Thoracic aorta (tissue), 2 donors: ENCODE measurements around the gene FXYD7. TPM values are rescaled to one million over a fixed set of nuclear protein-coding genes. Genes with fewer than 3 reads are reported as not detected.
A peak's percentile ranks its signal among the peaks of the same experiment; 100 is the strongest.

ENCODE experiments used
- ATAC-seq: fragments of 150-250 bp; one replicate; pipeline ENCODE4 v1.8.0; 2017; ENCODE audit warnings: low read depth; ENCODE audit not compliant: insufficient number of reproducible peaks, low FRiP score
- DNase-seq: peaks from one replicate; pipeline ENCODE4 v3.0.0-alpha.2; 2020; ENCODE audit warnings: low spot score
- H3K27ac ChIP-seq, 2 donors: fragments of 200-600 bp; sonication (generic); 1 replicate in 1 of 2; 2 replicates in 1 of 2; pipeline ENCODE4 v1.5.1; 2016; ENCODE audit warnings: mild to moderate bottlenecking in 2 of 2, moderate library complexity in 2 of 2
- H3K27me3 ChIP-seq: fragments of 200-600 bp; sonication (generic); replicated peaks from 2 replicates; pipeline ENCODE4 v1.6.0; 2016; ENCODE audit warnings: mild to moderate bottlenecking; ENCODE audit not compliant: insufficient read depth
- H3K36me3 ChIP-seq: fragments of 200-600 bp; sonication (generic); one replicate; pipeline ENCODE4 v1.5.1; 2016
- H3K4me1 ChIP-seq, 2 donors: fragments of 200-600 bp; sonication (generic); 1 replicate in 1 of 2; 2 replicates in 1 of 2; pipeline versions ENCODE4 v1.5.1 to v1.6.0; 2016; ENCODE audit warnings: low read depth in 2 of 2, mild to moderate bottlenecking in 1 of 2; ENCODE audit not compliant: control insufficient read depth in 1 of 2
- H3K4me3 ChIP-seq: fragments of 200-600 bp; sonication (generic); 2 replicates; pipeline ENCODE4 v1.5.1; 2016; ENCODE audit warnings: mild to moderate bottlenecking
- H3K9me3 ChIP-seq: fragments of 200-600 bp; sonication (generic); 2 replicates; pipeline ENCODE4 v1.5.1; 2016
- total RNA-seq, 2 donors: library from RNA; depleted of rRNA; stranded (reverse); fragments of >200 nt; gene quantifications; one replicate each; pipeline versions ENCODE4 v1.1.0 to v1.2.3, GENCODE V29; 2016
- TF ChIP-seq, protein P1 (sequence below): fragments of 200-600 bp; sonication (generic); IDR thresholded peaks from one replicate; pipeline ENCODE4 v1.5.1; 2019; ENCODE audit warnings: antibody characterized with exemption

The FXYD7 gene
- total RNA-seq, 2 donors from 2014 or later = not detected

DNA sequence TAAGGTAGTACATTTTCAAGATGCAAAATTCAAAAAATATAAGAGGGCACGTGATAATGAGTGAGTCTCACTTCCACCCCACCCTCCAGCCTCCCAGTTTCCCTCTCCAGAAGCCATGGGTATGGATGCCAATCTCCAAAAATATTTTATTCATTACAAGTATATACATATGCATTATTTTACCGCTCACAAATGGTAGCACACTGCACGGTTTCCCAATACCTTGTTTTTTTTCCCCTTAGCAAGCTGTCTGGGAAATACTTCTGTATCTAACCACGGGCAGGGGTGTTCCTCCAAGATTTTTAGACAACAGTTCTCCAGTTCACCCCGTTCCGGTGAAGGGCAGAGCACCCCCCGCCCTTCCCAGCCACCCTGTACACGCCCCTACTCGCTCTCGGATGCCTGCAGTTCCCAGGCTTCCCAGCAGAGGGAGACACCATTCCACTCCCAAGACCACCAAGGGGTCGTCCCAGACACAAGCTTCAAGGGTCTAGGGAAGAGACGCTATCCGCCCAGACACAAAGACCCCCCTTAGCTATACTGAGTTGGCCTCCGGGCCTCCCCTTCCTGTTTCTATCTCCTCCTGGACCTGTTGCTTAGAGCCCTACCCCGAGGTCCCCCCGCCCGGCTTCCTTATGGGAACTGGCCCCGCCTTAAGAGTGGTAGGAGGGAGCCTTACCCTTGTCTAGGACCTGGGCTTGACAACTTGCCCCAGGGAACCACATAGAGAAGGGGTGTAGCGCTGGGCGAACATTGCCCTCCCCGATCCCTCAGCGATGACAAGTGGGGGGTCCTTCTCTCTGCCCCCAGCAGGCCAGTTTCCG, 28.5 kb upstream of the FXYD7 start:
- Histone ChIP-seq H3K27ac (no peak overlapping the region), H3K27me3 (no peaks in the 10 kb centered on the region), H3K4me1 (peaks cover 3 to 6% of the 10 kb centered on the region in 2 donors), H3K36me3 (no peaks in the 10 kb centered on the region), H3K9me3 (no peaks in the 10 kb centered on the region), H3K4me3 (peak overlapping the region; percentile 64)
- ATAC-seq = peak; percentile 69
- DNase-seq = no peak
- TF ChIP-seq, protein P1, sequence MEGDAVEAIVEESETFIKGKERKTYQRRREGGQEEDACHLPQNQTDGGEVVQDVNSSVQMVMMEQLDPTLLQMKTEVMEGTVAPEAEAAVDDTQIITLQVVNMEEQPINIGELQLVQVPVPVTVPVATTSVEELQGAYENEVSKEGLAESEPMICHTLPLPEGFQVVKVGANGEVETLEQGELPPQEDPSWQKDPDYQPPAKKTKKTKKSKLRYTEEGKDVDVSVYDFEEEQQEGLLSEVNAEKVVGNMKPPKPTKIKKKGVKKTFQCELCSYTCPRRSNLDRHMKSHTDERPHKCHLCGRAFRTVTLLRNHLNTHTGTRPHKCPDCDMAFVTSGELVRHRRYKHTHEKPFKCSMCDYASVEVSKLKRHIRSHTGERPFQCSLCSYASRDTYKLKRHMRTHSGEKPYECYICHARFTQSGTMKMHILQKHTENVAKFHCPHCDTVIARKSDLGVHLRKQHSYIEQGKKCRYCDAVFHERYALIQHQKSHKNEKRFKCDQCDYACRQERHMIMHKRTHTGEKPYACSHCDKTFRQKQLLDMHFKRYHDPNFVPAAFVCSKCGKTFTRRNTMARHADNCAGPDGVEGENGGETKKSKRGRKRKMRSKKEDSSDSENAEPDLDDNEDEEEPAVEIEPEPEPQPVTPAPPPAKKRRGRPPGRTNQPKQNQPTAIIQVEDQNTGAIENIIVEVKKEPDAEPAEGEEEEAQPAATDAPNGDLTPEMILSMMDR = peak; percentile 97

DNA sequence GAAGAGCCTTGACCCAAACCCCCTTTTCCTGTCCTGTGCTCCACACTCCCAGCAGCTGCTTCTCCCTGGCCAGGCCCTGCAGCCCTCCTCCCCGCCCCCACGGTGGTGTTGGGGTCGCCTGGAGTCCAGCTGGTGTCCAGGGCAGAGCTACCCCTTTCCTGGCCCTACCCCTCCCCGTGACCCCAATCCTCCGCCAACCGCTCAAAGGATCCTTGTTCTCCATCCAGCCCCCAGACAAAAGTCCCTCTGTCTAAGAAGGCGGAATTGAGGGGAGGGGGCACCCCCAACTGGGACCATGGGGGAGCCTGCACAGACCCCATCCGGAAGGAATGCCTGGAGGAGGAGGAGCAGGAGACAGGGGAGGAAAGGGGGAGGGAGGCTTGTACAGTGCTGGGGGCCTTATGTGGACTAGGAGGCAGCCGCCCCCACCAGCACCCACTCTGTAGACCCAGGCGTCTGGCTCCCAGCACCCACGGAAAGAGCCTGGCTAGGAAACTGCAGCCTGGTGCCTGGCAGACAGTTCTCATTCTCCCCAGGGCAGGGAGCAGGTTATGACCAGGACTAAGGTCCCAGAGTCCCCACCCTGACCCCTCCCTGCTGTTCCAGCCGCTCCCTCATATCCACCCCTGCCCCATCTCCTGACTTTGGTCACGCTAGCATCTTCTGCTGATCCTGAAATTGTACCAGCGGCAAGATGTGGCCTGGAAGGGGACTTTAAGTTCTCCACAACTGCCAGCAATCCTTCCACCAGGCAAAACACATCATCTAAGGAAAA, 27.7 kb upstream of the FXYD7 start, which contains the start of gene FXYD3:
TSS of gene FXYD3 (plus strand) at position 647 of the 775 bp plus-strand sequence. CDS start 3,554 bp downstream, outside the sequence.
- H3K27ac ChIP-seq = no peak within 1 kb of the TSS
- DNase-seq (no peak), ATAC-seq (no peak)
- no peaks in the 10 kb centered on the region for H3K36me3 ChIP-seq
- no peaks in the 10 kb centered on the region for H3K27me3 ChIP-seq
- H3K4me3 ChIP-seq = peak within 1 kb of the TSS; percentile 64
- no peaks in the 10 kb centered on the region for H3K9me3 ChIP-seq
- TF ChIP-seq, protein P1 = no peak
- peaks cover 3 to 6% of the 10 kb centered on the region in 2 donors for H3K4me1 ChIP-seq

DNA sequence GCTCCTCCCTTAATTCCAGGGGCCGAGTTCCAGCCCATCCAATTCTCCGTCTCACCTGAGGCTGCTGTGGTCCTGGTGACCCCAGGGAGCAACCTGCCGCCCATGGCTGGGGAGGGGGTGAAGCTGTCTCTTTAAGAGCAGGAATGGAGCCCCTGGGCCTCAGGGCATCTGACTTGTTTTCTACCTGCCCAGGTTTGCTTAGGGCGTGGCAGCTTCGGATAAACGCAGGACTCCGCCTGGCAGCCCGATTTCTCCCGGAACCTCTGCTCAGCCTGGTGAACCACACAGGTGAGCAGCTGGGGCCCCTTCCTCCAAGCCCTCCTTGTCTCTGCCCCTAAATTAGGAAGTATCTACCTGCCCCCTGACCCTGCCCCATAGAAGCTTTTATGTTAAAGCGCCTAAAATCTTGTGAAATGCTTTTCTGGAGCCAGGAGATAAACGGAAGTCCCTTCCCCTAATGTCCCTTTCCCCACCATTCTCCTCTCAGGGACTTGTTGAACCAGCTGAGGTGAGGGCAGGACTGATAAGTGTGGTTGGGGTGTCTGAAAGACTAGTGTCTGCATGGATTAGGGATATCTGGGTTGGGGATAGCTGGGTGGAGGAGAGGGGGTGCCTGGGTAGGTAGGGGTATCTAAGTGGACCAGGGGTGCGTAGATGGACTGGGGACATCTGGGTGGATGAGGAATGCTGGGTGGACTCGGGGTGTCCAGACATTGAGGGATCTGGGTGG, 26.8 kb upstream of the FXYD7 start:
- H3K27me3 ChIP-seq = no peaks in the 10 kb centered on the region
- TF ChIP-seq, protein P1 = no peak
- peaks cover 3 to 6% of the 10 kb centered on the region in 2 donors for H3K4me1 ChIP-seq
- no peak overlapping the region for H3K27ac ChIP-seq
- ATAC-seq (no peak), DNase-seq (no peak)
- no peaks in the 10 kb centered on the region for H3K36me3 ChIP-seq
- no peaks in the 10 kb centered on the region for H3K9me3 ChIP-seq
- H3K4me3 ChIP-seq = no peak overlapping the region

DNA sequence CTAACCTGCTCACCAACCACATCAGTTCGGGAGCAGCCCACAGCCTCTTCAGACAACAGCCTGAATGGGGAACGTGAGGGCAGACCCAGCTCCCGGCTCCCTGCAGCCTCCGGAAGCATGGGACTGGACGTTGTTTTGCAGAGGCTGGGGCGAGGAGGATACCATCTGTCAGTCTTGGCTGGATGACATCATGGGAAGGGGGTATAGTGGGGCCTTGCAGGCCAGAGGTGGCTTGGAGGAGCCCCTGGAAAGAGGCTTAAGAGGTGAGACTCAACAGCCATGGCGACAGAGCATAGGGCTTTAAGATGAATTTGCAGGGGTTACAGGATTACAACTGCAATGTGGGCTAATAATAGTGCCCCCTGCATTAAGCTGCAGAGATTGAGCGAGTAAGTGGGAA, 25.9 kb upstream of the FXYD7 start:
- no peak for DNase-seq
- Histone ChIP-seq H3K9me3 (no peaks in the 10 kb centered on the region), H3K27me3 (no peaks in the 10 kb centered on the region), H3K36me3 (no peaks in the 10 kb centered on the region), H3K4me3 (no peak overlapping the region), H3K4me1 (peaks cover 3 to 6% of the 10 kb centered on the region in 2 donors), H3K27ac (no peak overlapping the region)
- no peak for ATAC-seq
- TF ChIP-seq, protein P1 = no peak
